Measurements from ENCODE around the gene PCDHGB5. TPM values are rescaled to one million over a fixed set of nuclear protein-coding genes. Genes with fewer than 3 reads are reported as not detected.

PCDHGB5 gene
- total RNA-seq, 3 donors from 2014 or later: 3.1 to 9.8 (median 5.6) TPM

GRCh38 chr5:141356133-141356532 lies 41.6 kb upstream of the PCDHGB5 start:
- intact Hi-C loops (cut with DNase I, micrococcal nuclease): no loop called here
- Histone ChIP-seq H3K36me3 (ENCODE audit: low read depth) (no peaks in the 10 kb centered on the region), H3K4me3 (no peak overlapping the region), H3K9me3 (peaks cover 47% of the 10 kb centered on the region), H3K4me1 (ENCODE audit: low read depth) (no peaks in the 10 kb centered on the region)
- DNase-seq (no peak), ATAC-seq (no peak)
- TF ChIP-seq CTCF (IDR thresholded peaks at IDR 0.05): no peak

GRCh38 chr5:141356950-141357349 lies 40.8 kb upstream of the PCDHGB5 start:
- Histone ChIP-seq H3K4me1 (ENCODE audit: low read depth) (no peaks in the 10 kb centered on the region), H3K4me3 (no peak overlapping the region), H3K36me3 (ENCODE audit: low read depth) (no peaks in the 10 kb centered on the region), H3K9me3 (peaks cover 47% of the 10 kb centered on the region)
- no peak for TF ChIP-seq CTCF (IDR thresholded peaks at IDR 0.05)
- no peak for DNase-seq
- intact Hi-C loops (cut with DNase I, micrococcal nuclease): no loop called here
- no peak for ATAC-seq

- ATAC-seq (peak; percentile 33), DNase-seq (no peak)
- no peaks in the 10 kb centered on the region for H3K36me3 ChIP-seq (ENCODE audit: low read depth)
- no peaks in the 10 kb centered on the region for H3K4me1 ChIP-seq (ENCODE audit: low read depth)
- H3K4me3 ChIP-seq: no peak within 1 kb of the TSS
- TF ChIP-seq CTCF (IDR thresholded peaks at IDR 0.05): no peak
- H3K9me3 ChIP-seq: peaks cover 56% of the 10 kb centered on the region
- intact Hi-C loops (cut with DNase I, micrococcal nuclease): no loop called here
Measured at GRCh38 chr5:141359790-141360426, 37.8 kb upstream of the PCDHGB5 start, which contains the start of gene PCDHGB2. Gene PCDHGB2 (plus strand): TSS chr5:141359994. CDS start chr5:141360136, 142 bp downstream.

- no peaks in the 10 kb centered on the region for H3K4me1 ChIP-seq (ENCODE audit: low read depth)
- DNase-seq: no peak
- H3K4me3 ChIP-seq: no peak overlapping the region
- intact Hi-C loops (cut with DNase I, micrococcal nuclease): no loop called here
- no peaks in the 10 kb centered on the region for H3K36me3 ChIP-seq (ENCODE audit: low read depth)
- TF ChIP-seq CTCF (IDR thresholded peaks at IDR 0.05): no peak
- H3K9me3 ChIP-seq: peaks cover 56% of the 10 kb centered on the region
- no peak for ATAC-seq
Measured at GRCh38 chr5:141360685-141361084, 37.1 kb upstream of the PCDHGB5 start.

GRCh38 chr5:141362719-141363118 lies 35.0 kb upstream of the PCDHGB5 start:
- no peak for TF ChIP-seq CTCF (IDR thresholded peaks at IDR 0.05)
- H3K9me3 ChIP-seq: peaks cover 68% of the 10 kb centered on the region
- no peak overlapping the region for H3K4me3 ChIP-seq
- no peaks in the 10 kb centered on the region for H3K36me3 ChIP-seq (ENCODE audit: low read depth)
- intact Hi-C loops (cut with DNase I, micrococcal nuclease): no loop called here
- no peak for DNase-seq
- no peak for ATAC-seq
- H3K4me1 ChIP-seq (ENCODE audit: low read depth): no peaks in the 10 kb centered on the region
